Measurements from ENCODE around the gene COX6A1.

Gene COX6A1

DNA sequence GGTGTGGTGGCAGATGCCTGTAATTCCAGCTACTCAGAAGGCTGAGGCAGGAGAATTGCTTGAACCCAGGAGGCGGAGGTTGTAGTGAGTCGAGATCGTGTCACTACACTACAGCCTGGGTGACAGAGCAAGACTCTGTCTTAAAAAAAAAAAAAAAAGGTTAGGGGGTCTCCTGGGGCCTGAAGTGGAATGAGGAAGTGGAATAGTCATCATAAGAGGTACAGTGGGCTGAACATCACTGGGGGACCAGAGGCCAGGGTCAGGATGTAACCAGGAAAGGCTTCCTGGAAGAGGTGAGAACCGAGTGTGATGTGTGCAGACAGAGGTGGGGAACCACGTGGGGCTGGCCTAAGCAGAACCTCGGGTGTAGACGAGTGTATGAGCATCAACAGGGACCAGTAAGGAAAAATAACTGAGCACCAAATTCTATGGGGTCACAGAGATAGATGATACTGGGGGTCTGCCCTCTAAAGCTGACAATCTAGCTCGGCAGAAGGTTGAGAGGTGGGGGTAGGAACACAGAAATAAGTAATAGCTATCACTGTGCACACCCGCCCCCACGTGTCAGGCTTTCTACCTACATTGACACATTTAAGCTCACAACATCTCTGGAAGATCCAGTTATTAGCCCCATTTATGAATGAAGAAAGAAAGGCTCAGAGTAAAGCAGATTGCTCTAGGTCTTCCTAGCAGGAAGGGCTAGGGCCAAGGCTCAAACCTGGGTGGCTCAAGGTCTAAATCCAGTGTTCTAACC lies 5.0 kb upstream of the COX6A1 start:
- Histone ChIP-seq H3K4me2 (ENCODE audit: low read depth, low read length, poor library complexity, severe bottlenecking) (no peak overlapping the region), H3K9me2 (replicated peaks; ENCODE audit: insufficient read depth, low read length) (no peaks in the 10 kb centered on the region), H3K4me3 (ENCODE audit: insufficient read depth, low read length, poor library complexity, severe bottlenecking) (no peak overlapping the region), H2AFZ (ENCODE audit: low read depth, low read length, severe bottlenecking) (no peak overlapping the region), H3K36me3 (ENCODE audit: low read length) (no peaks in the 10 kb centered on the region), H4K20me1 (ENCODE audit: low read depth, low read length) (no peaks in the 10 kb centered on the region), H3K79me2 (ENCODE audit: insufficient read depth, low read length) (peaks cover under 1% of the 10 kb centered on the region; the same call in 1 of the 2 replicates), H3F3A (ENCODE audit: insufficient read depth) (no peaks in the 10 kb centered on the region), H3K27me3 (ENCODE audit: low read length) (no peaks in the 10 kb centered on the region), H3K27ac (ENCODE audit: low read depth, low read length) (no peak overlapping the region), H3K9ac (ENCODE audit: low read length) (no peak overlapping the region), H3K9me3 (ENCODE audit: insufficient read depth, low read length) (no peaks in the 10 kb centered on the region)
- no peak for TF ChIP-seq EZH2phosphoT487 (conservative IDR thresholded peaks at IDR 0.05; ENCODE audit: low read length)
- TF ChIP-seq, protein P1, sequence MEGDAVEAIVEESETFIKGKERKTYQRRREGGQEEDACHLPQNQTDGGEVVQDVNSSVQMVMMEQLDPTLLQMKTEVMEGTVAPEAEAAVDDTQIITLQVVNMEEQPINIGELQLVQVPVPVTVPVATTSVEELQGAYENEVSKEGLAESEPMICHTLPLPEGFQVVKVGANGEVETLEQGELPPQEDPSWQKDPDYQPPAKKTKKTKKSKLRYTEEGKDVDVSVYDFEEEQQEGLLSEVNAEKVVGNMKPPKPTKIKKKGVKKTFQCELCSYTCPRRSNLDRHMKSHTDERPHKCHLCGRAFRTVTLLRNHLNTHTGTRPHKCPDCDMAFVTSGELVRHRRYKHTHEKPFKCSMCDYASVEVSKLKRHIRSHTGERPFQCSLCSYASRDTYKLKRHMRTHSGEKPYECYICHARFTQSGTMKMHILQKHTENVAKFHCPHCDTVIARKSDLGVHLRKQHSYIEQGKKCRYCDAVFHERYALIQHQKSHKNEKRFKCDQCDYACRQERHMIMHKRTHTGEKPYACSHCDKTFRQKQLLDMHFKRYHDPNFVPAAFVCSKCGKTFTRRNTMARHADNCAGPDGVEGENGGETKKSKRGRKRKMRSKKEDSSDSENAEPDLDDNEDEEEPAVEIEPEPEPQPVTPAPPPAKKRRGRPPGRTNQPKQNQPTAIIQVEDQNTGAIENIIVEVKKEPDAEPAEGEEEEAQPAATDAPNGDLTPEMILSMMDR (IDR thresholded peaks at IDR 0.05; ENCODE audit: insufficient read depth, low read length, poor library complexity, severe bottlenecking): no peak

DNA sequence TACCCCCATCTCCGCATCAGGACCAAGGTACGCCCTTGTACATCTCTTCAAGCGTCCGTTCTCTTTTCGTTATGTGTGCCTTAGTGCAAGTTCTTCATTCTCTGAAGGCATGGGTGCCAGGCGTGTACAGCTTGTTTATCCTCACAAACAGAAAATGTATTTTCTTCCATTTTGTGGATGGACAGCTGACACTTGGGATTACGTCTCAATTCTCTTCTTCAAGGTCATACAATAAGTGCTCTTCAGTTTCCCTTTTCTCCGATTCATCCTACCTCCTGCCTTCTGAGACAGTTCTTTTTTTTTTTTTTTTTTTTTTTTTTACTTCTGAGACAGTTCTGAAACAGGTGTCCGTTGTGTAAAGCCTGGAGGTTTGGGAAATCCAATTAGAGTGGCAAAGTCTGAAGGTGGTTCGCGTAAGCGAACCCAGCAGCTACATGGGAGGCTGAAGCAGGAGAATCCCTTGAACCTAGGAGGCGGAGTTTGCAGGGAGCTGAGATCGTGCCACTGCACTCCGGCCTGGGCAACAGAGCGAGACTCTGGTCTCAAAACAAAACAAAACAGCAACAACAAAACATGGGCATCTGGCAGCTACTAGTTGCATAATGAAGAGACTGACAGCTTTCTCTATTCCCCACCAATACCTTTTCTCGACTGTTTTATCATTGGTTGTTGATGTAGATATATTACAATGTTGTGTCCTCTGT lies 734 bp downstream of the COX6A1 start:
- Histone ChIP-seq H3K79me2 (ENCODE audit: insufficient read depth, low read length) (peaks cover 28% of the 10 kb centered on the region), H3K9me3 (ENCODE audit: insufficient read depth, low read length) (no peaks in the 10 kb centered on the region), H3K27me3 (ENCODE audit: low read length) (no peaks in the 10 kb centered on the region), H4K20me1 (ENCODE audit: low read depth, low read length) (0 out of 2 replicates have a peak, but pooled peaks cover 5% of the 10 kb centered on the region), H3K4me3 (ENCODE audit: insufficient read depth, low read length, poor library complexity, severe bottlenecking) (peak overlapping the region; percentile 73), H3K9ac (ENCODE audit: low read length) (peak overlapping the region; percentile 69), H3K9me2 (replicated peaks; ENCODE audit: insufficient read depth, low read length) (no peaks in the 10 kb centered on the region), H2AFZ (ENCODE audit: low read depth, low read length, severe bottlenecking) (no peak overlapping the region), H3K27ac (ENCODE audit: low read depth, low read length) (peak overlapping the region; percentile 47), H3F3A (ENCODE audit: insufficient read depth) (peaks cover 7% of the 10 kb centered on the region; the same call in 1 of the 2 replicates), H3K4me2 (ENCODE audit: low read depth, low read length, poor library complexity, severe bottlenecking) (peak overlapping the region; percentile 78), H3K36me3 (ENCODE audit: low read length) (no peaks in the 10 kb centered on the region)
- TF ChIP-seq, protein P1 (IDR thresholded peaks at IDR 0.05; ENCODE audit: insufficient read depth, low read length, poor library complexity, severe bottlenecking): no peak
- no peak for TF ChIP-seq EZH2phosphoT487 (conservative IDR thresholded peaks at IDR 0.05; ENCODE audit: low read length)

DNA sequence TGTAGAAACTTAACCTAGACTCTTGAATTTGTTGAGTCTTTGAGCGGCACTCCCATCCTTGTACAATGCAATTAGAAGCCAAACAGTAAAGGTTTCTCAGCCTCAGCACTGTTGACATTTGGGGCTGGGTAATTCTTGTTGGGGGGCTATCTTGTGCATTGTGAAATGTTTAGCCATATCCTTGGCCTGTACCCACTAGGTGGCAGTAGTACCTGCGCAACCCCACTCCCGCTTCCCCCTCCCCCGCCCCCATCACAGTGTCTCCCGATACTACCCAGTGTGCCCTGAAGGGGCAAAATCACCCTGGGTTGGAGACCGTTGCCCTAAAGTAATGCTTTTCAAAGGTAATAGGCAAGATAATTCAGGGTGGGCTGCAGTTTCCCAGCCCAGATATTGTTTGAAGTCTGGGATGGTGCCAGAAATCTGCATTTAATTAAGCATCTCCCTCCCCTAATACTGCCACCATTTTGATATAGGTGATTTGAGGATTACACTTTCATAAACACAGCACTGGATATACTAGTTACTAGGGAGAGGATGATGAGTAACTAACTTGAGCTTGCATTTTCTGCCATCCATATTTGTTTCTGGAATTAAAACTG lies 1.8 kb downstream of the COX6A1 start:
- H3K79me2 ChIP-seq (ENCODE audit: insufficient read depth, low read length): peaks cover 28% of the 10 kb centered on the region
- H3K9me3 ChIP-seq (ENCODE audit: insufficient read depth, low read length): no peaks in the 10 kb centered on the region
- peak overlapping the region; percentile 26; the same call in 1 of the 2 replicates for H3K9ac ChIP-seq (ENCODE audit: low read length)
- H2AFZ ChIP-seq (ENCODE audit: low read depth, low read length, severe bottlenecking): no peak overlapping the region
- no peak for TF ChIP-seq EZH2phosphoT487 (conservative IDR thresholded peaks at IDR 0.05; ENCODE audit: low read length)
- TF ChIP-seq, protein P1 (IDR thresholded peaks at IDR 0.05; ENCODE audit: insufficient read depth, low read length, poor library complexity, severe bottlenecking): peak; percentile 67
- H3K27me3 ChIP-seq (ENCODE audit: low read length): no peaks in the 10 kb centered on the region
- no peak overlapping the region for H3K4me3 ChIP-seq (ENCODE audit: insufficient read depth, low read length, poor library complexity, severe bottlenecking)
- no peaks in the 10 kb centered on the region for H3K36me3 ChIP-seq (ENCODE audit: low read length)
- H4K20me1 ChIP-seq (ENCODE audit: low read depth, low read length): 0 out of 2 replicates have a peak, but pooled peaks cover 5% of the 10 kb centered on the region
- no peaks in the 10 kb centered on the region for H3K9me2 ChIP-seq (replicated peaks; ENCODE audit: insufficient read depth, low read length)
- no peak overlapping the region for H3K27ac ChIP-seq (ENCODE audit: low read depth, low read length)
- peak overlapping the region; percentile 78 for H3K4me2 ChIP-seq (ENCODE audit: low read depth, low read length, poor library complexity, severe bottlenecking)
- H3F3A ChIP-seq (ENCODE audit: insufficient read depth): peaks cover 17% of the 10 kb centered on the region

All from SU-DHL-6 (cell line).